ENCODE measurements around the gene UGT1A7. TPM values are rescaled to one million over a fixed set of nuclear protein-coding genes. Genes with fewer than 3 reads are reported as not detected.

UGT1A7 gene
- total and polyA plus RNA-seq, 9 of the 15 experiments (the other 6 are each of a cell fraction or from before 2014, with no cell fraction given): not detected

DNA sequence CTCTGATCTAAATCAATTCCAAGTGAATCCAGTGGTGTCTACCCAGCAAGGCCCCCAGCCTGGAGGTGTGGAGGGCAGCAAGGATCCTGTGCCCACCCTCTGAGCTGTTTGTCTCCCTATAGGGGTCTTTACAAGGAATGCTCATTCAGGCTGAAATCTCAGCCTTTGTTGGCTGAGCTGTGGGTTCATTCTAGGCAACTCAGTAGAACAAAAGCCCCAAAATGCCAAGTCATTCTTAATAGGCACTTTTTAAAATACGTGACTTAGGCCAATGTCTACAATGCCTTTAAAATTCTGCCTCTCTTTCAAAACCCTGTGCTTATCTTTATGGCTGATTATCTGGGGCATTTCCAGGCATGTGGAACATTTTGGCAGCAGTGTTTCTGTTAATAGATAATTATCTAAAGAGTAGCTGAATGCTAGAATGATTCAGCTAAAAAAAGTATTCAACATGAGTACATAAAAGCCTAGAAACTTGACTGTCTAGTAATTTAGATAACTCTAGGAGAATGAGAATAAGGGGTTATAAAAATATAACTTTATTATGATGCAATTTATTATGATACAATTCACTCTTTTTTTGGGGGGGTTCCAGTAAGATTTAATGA lies 18.4 kb downstream of the UGT1A7 start (continued):
- TF ChIP-seq, protein P1, sequence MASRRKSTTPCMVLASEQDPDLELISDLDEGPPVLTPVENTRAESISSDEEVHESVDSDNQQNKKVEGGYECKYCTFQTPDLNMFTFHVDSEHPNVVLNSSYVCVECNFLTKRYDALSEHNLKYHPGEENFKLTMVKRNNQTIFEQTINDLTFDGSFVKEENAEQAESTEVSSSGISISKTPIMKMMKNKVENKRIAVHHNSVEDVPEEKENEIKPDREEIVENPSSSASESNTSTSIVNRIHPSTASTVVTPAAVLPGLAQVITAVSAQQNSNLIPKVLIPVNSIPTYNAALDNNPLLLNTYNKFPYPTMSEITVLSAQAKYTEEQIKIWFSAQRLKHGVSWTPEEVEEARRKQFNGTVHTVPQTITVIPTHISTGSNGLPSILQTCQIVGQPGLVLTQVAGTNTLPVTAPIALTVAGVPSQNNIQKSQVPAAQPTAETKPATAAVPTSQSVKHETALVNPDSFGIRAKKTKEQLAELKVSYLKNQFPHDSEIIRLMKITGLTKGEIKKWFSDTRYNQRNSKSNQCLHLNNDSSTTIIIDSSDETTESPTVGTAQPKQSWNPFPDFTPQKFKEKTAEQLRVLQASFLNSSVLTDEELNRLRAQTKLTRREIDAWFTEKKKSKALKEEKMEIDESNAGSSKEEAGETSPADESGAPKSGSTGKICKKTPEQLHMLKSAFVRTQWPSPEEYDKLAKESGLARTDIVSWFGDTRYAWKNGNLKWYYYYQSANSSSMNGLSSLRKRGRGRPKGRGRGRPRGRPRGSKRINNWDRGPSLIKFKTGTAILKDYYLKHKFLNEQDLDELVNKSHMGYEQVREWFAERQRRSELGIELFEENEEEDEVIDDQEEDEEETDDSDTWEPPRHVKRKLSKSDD (conservative IDR thresholded peaks at IDR 0.05; ENCODE audit: low read length): no peak
- no peak for TF ChIP-seq ZNF583 (CRISPR knock-in tag; IDR thresholded peaks at IDR 0.05)
- no peak for TF ChIP-seq ZNF668 (CRISPR knock-in tag; IDR thresholded peaks at IDR 0.05)
- no peak for TF ChIP-seq MCM5 (IDR thresholded peaks at IDR 0.05; ENCODE audit: low read depth)
- TF ChIP-seq HMG20B (CRISPR knock-in tag; IDR thresholded peaks at IDR 0.05): no peak
- TF ChIP-seq CAMTA2 (CRISPR knock-in tag; conservative IDR thresholded peaks at IDR 0.05): no peak
- TF ChIP-seq ZNF699 (CRISPR knock-in tag; IDR thresholded peaks at IDR 0.05; ENCODE audit: insufficient replicate concordance): no peak
- peak; percentile 29; the same call in 1 of the 2 replicates for TF ChIP-seq NFIC (IDR thresholded peaks at IDR 0.05)
- no peak for TF ChIP-seq ZNF830 (CRISPR knock-in tag; IDR thresholded peaks at IDR 0.05)
- TF ChIP-seq PHTF2 (CRISPR knock-in tag; IDR thresholded peaks at IDR 0.05): no peak
- TF ChIP-seq CBFA2T3 (IDR thresholded peaks at IDR 0.05): peak; percentile 54; the same call in 1 of the 2 replicates
- TF ChIP-seq, protein P2, sequence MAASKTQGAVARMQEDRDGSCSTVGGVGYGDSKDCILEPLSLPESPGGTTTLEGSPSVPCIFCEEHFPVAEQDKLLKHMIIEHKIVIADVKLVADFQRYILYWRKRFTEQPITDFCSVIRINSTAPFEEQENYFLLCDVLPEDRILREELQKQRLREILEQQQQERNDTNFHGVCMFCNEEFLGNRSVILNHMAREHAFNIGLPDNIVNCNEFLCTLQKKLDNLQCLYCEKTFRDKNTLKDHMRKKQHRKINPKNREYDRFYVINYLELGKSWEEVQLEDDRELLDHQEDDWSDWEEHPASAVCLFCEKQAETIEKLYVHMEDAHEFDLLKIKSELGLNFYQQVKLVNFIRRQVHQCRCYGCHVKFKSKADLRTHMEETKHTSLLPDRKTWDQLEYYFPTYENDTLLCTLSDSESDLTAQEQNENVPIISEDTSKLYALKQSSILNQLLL (CRISPR knock-in tag; IDR thresholded peaks at IDR 0.05; ENCODE audit: borderline replicate concordance): no peak
- no peak for TF ChIP-seq SRSF1 (IDR thresholded peaks at IDR 0.05; ENCODE audit: low read depth, low read length)
- no peak for TF ChIP-seq SFPQ (IDR thresholded peaks at IDR 0.05; ENCODE audit: low read depth, low read length)
- no peak for TF ChIP-seq ZNF778 (CRISPR knock-in tag; IDR thresholded peaks at IDR 0.05)
- no peak for TF ChIP-seq CLOCK (CRISPR knock-in tag; IDR thresholded peaks at IDR 0.05; ENCODE audit: borderline replicate concordance)
- TF ChIP-seq RBM39 (optimal IDR thresholded peaks at IDR 0.05; ENCODE audit: low read depth, low read length): no peak
- TF ChIP-seq ZNF551 (CRISPR knock-in tag; IDR thresholded peaks at IDR 0.05): no peak
- TF ChIP-seq CBFA2T2 (conservative IDR thresholded peaks at IDR 0.05): 0 out of 2 replicates have a peak, but pooled peaks have one; percentile 3
- TF ChIP-seq HMGN3 (IDR thresholded peaks at IDR 0.05; ENCODE audit: borderline replicate concordance, extremely low read depth, insufficient read length, low read depth, low read length): peak; percentile 44
- no peak for TF ChIP-seq NR4A1 (CRISPR knock-in tag; IDR thresholded peaks at IDR 0.05)
- no peak for TF ChIP-seq NR4A1 (tag; IDR thresholded peaks at IDR 0.05)
